IMR-90 (cell line): Measurements from ENCODE around the gene RTN4IP1. TPM values are rescaled to one million over a fixed set of nuclear protein-coding genes. Genes with fewer than 3 reads are reported as not detected.

Source experiments
- ATAC-seq: fragments of 200-7000 bp; cut with Tn5 transposase; 2 replicates; pipeline ENCODE4 v1.9.1; 2020; ENCODE audit warnings: low read depth, mild to moderate bottlenecking, moderate library complexity
- BruUV-seq: library from RNA; stranded (reverse); fragments of 400-500 nt; replicated peaks from 2 replicates; lab custom pipeline; 2021; lab: Mats Ljungman, UMichigan
- CTCF ChIA-PET: fragments of 300-600 bp; formaldehyde crosslinking; extraction: SDS; loops from one replicate; lab custom pipeline; 2021; ENCODE audit warnings: antibody characterized with exemption; lab: Yijun Ruan, JAX
- POLR2A ChIA-PET: fragments of 300-600 bp; sonication (Branson Sonifier 250); formaldehyde crosslinking; loops from one replicate; lab custom pipeline; 2022; ENCODE audit warnings: antibody characterized with exemption; ENCODE audit not compliant: unreplicated experiment; lab: Charles Lee
- DNase-seq: peaks from one replicate; pipeline ENCODE4 v3.0.0; 2013
- H2AFZ ChIP-seq: replicated peaks from 2 replicates; pipeline ENCODE3; 2013; ENCODE audit warnings: low read length, mild to moderate bottlenecking; ENCODE audit not compliant: poor library complexity
- H2AK5ac ChIP-seq: 2 replicates; pipeline ENCODE4 v1.6.1; 2013; ENCODE audit warnings: low read depth, low read length, inconsistent platforms
- H2AK9ac ChIP-seq: replicated peaks from 2 replicates; pipeline ENCODE3; 2013; ENCODE audit warnings: mild to moderate bottlenecking, low read depth, low read length, moderate library complexity; ENCODE audit not compliant: poor library complexity
- H2BK120ac ChIP-seq: 2 replicates; pipeline ENCODE4 v1.6.1; 2013; ENCODE audit warnings: low read depth, low read length, inconsistent platforms
- H2BK15ac ChIP-seq: 3 replicates; pipeline ENCODE4 v1.6.1; 2013; ENCODE audit warnings: low read depth, low read length, inconsistent platforms
- H2BK20ac ChIP-seq: 2 replicates; pipeline ENCODE4 v1.6.1; 2013; ENCODE audit warnings: low read depth, mild to moderate bottlenecking, inconsistent platforms, low read length, moderate library complexity
- H2BK5ac ChIP-seq: 2 replicates; pipeline ENCODE4 v1.6.1; 2013; ENCODE audit warnings: mild to moderate bottlenecking, low read depth, low read length, inconsistent platforms; ENCODE audit not compliant: poor library complexity, severe bottlenecking
- H3K14ac ChIP-seq: replicated peaks from 2 replicates; pipeline ENCODE4 v1.6.1; 2013; ENCODE audit warnings: low read depth, low read length, inconsistent platforms
- H3K18ac ChIP-seq: 2 replicates; pipeline ENCODE4 v1.6.1; 2013; ENCODE audit warnings: low read depth, low read length, control low read depth
- H3K23ac ChIP-seq: 2 replicates; pipeline ENCODE4 v1.6.1; 2013; ENCODE audit warnings: low read depth, low read length, inconsistent platforms
- H3K27ac ChIP-seq: 2 replicates; pipeline ENCODE4 v1.5.1; 2013; ENCODE audit warnings: mild to moderate bottlenecking, control low read depth, low read length; ENCODE audit not compliant: insufficient read depth
- H3K27me3 ChIP-seq: 2 replicates; pipeline ENCODE4 v1.6.1; 2013; ENCODE audit warnings: low read length; ENCODE audit not compliant: control insufficient read depth, insufficient read depth
- H3K36me3 ChIP-seq: 2 replicates; pipeline ENCODE4 v1.6.1; 2013; ENCODE audit warnings: low read length, mixed read lengths; ENCODE audit not compliant: control insufficient read depth, insufficient read depth
- H3K4ac ChIP-seq: 2 replicates; pipeline ENCODE4 v1.6.1; 2013; ENCODE audit warnings: low read depth, low read length, inconsistent platforms
- H3K4me1 ChIP-seq: 2 replicates; pipeline ENCODE4 v1.6.1; 2013; ENCODE audit warnings: low read length, mixed read lengths; ENCODE audit not compliant: control insufficient read depth, insufficient read depth
- H3K4me2 ChIP-seq: 2 replicates; pipeline ENCODE4 v1.6.1; 2013; ENCODE audit warnings: low read depth, mild to moderate bottlenecking, control low read depth, low read length, moderate library complexity
- H3K4me3 ChIP-seq: 2 replicates; pipeline ENCODE4 v1.5.1; 2013; ENCODE audit warnings: low read depth, mild to moderate bottlenecking, control low read depth, low read length, moderate library complexity; ENCODE audit not compliant: insufficient read depth
- H3K56ac ChIP-seq: 2 replicates; pipeline ENCODE4 v1.6.1; 2013; ENCODE audit warnings: low read length, inconsistent platforms; ENCODE audit not compliant: insufficient read depth; ENCODE audit errors: extremely low read depth
- H3K79me1 ChIP-seq, 2 experiments: 2 replicates each; pipeline ENCODE4 v1.6.1; 2013; ENCODE audit warnings: low read length in 2 of 2, inconsistent platforms in 1 of 2, low read depth in 1 of 2
- H3K9ac ChIP-seq: 2 replicates; pipeline ENCODE4 v1.6.1; 2013; ENCODE audit warnings: low read depth, low read length, control low read depth
- H3K9me1 ChIP-seq: 2 replicates; pipeline ENCODE4 v1.6.1; 2013; ENCODE audit warnings: low read length, inconsistent platforms; ENCODE audit not compliant: insufficient read depth
- H3K9me3 ChIP-seq: 2 replicates; pipeline ENCODE4 v1.6.1; 2013; ENCODE audit warnings: low read length; ENCODE audit not compliant: control insufficient read depth, insufficient read depth
- H4K20me1 ChIP-seq: 2 replicates; pipeline ENCODE4 v1.6.1; 2013; ENCODE audit warnings: low read length, inconsistent platforms; ENCODE audit not compliant: insufficient read depth
- H4K5ac ChIP-seq: 2 replicates; pipeline ENCODE4 v1.6.1; 2013; ENCODE audit warnings: mild to moderate bottlenecking, low read depth, low read length, control low read depth
- H4K8ac ChIP-seq, 2 experiments: 2 replicates each; pipeline ENCODE4 v1.6.1; 2013; ENCODE audit warnings: low read depth in 2 of 2, low read length in 2 of 2, control low read depth in 1 of 2, inconsistent platforms in 1 of 2
- H4K91ac ChIP-seq: 2 replicates; pipeline ENCODE4 v1.6.1; 2013; ENCODE audit warnings: low read depth, low read length, inconsistent platforms; ENCODE audit not compliant: insufficient read depth
- CEBPB ChIP-seq: IDR thresholded peaks from 2 replicates; pipeline ENCODE4 v1.6.1; 2012; ENCODE audit warnings: low read depth, low read length, improper control_type of control experiment
- SMC3 ChIP-seq: fragments of 150-350 bp; IDR thresholded peaks from 2 replicates; pipeline ENCODE4 v1.6.1; 2016; ENCODE audit warnings: low read depth, mild to moderate bottlenecking, antibody characterized with exemption, low read length, moderate library complexity
- WGBS, 2 experiments: methylation state at CpG; one replicate each; pipeline versions ENCODE4 v1.1.5 to v1.1.7; 2013; ENCODE audit warnings: missing lambda C conversion rate in 2 of 2; ENCODE audit not compliant: insufficient read length in 1 of 2; ENCODE audit errors: extremely low coverage in 2 of 2; 5-methylcytosine and 5-hydroxymethylcytosine counted together
- dilution Hi-C: fragments of 300-500 bp; cut with HindIII; formaldehyde crosslinking; loops from one replicate; pipeline ENCODE4 v1.14.3; 2018; ENCODE audit warnings: low sequenced_read_pairs; ENCODE audit not compliant: unreplicated experiment
- in situ Hi-C: fragments of 300-500 bp; cut with MboI; formaldehyde crosslinking; loops from 3 replicates; pipeline ENCODE4 v1.14.3; 2019; ENCODE audit warnings: low sequenced_read_pairs, inconsistent platforms, mixed read lengths
- intact Hi-C: fragments of 100-400 bp; cut with micrococcal nuclease; formaldehyde crosslinking; loops from 2 replicates; pipeline ENCODE4 v1.10.0; 2022
- polyA plus RNA-seq, 3 experiments: library from polyadenylated mRNA; depleted of rRNA; stranded (reverse); fragments of >200 nt; gene quantifications; 2 replicates each; pipeline ENCODE4 v1.2.3, GENCODE V29; 2012; ENCODE audit warnings: low replicate concordance in 1 of 3
- total RNA-seq: library from RNA; depleted of rRNA; stranded (reverse); fragments of >200 nt; gene quantifications from 2 replicates; pipeline ENCODE4 v1.2.3, GENCODE V29; 2012

The RTN4IP1 gene
- total and polyA plus RNA-seq, 2 of the 4 experiments (the other 2 are of a cell fraction), result 5.7 to 9.9 TPM

DNA sequence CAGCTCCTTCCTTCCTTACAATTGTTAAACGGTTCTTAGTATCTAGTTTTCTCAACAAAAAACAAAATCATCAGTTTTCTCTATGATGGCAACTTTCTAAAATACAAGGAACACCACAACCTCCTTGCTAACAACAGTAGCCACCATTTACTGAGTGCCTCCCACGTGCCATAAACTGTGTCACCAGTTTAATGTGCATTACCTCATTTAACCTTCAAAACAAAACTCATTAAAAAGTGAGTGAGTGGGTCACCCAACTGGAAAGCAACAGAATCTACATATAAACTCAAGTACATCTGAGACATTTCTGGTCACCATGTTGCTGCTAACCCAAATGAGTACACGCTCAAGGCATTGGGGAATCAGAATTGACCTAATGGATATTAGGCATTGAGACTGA is 11.0 kb downstream of the RTN4IP1 start:
- H2BK5ac ChIP-seq, result no peak overlapping the region
- no peak overlapping the region for H2BK15ac ChIP-seq
- CTCF ChIA-PET, result no interaction called here
- H2AK5ac ChIP-seq, result no peak overlapping the region
- no peak overlapping the region for H3K14ac ChIP-seq
- no peak overlapping the region for H3K4ac ChIP-seq
- dilution Hi-C loops, result no loop called here
- no peak overlapping the region for H2BK20ac ChIP-seq
- H3K18ac ChIP-seq, result no peak overlapping the region
- no peak overlapping the region for H2AFZ ChIP-seq
- BruUV-seq, result no TSS peak
- in situ Hi-C loops, result no loop called here
- intact Hi-C loops, result no loop called here
- H2AK9ac ChIP-seq, result no peak overlapping the region
- H4K5ac ChIP-seq, result no peak overlapping the region
- WGBS, 2 experiments, result no CpG with 5 or more reads among the region's 3 CpGs
- H3K4me2 ChIP-seq, result no peak overlapping the region
- H3K56ac ChIP-seq, result no peak overlapping the region
- no peak overlapping the region for H3K23ac ChIP-seq
- no peak for ATAC-seq
- no peaks in the 10 kb centered on the region for H3K79me1 ChIP-seq
- H3K27ac ChIP-seq, result no peak overlapping the region
- TF ChIP-seq SMC3 (no peak), CEBPB (no peak)
- H3K36me3 ChIP-seq, result peaks cover 4% of the 10 kb centered on the region; the same call in 1 of the 2 replicates
- H3K27me3 ChIP-seq, result no peaks in the 10 kb centered on the region
- no peak overlapping the region for H4K91ac ChIP-seq
- POLR2A ChIA-PET, result no interaction called here
- H3K4me3 ChIP-seq, result no peak overlapping the region
- H4K8ac ChIP-seq, result no peak overlapping the region
- H3K9me3 ChIP-seq, result no peaks in the 10 kb centered on the region
- no peaks in the 10 kb centered on the region for H3K4me1 ChIP-seq
- H4K20me1 ChIP-seq, result no peaks in the 10 kb centered on the region
- H2BK120ac ChIP-seq, result no peak overlapping the region
- no peak for DNase-seq
- no peak overlapping the region for H3K9ac ChIP-seq
- H3K9me1 ChIP-seq, result no peaks in the 10 kb centered on the region
